Stimulated activated CD8-positive, alpha-beta memory T cell treated with anti-CD3 and anti-CD28 coated beads, Interleukin-7, amount 100 ng/mL, for 4 hours (primary cell): ENCODE measurements around the gene CHST2.
"Not testable (repeated sequence)": the region's sequence is repeated elsewhere in the genome, so short reads cannot be mapped to it uniquely, and the experiment has no call there.

Source experiments
- DNase-seq, 2 donors: peaks; one replicate each; pipeline ENCODE4 v3.0.0-alpha.2; 2020; ENCODE audit warnings: low read depth in 2 of 2

The CHST2 gene

GRCh38 chr3:143132246-143132980, 12.8 kb downstream of the CHST2 start:
- DNase-seq = no peak

GRCh38 chr3:143134471-143134870, 14.9 kb downstream of the CHST2 start:
- DNase-seq = no peak

- no peak for DNase-seq
These were observed 15.6 kb downstream of the CHST2 start for GRCh38 chr3:143135150-143135549.

- DNase-seq = no peak
These were observed 18.0 kb downstream of the CHST2 start for GRCh38 chr3:143137435-143138036.

GRCh38 chr3:143138953-143139352, 19.4 kb downstream of the CHST2 start:
- no peak for DNase-seq

GRCh38 chr3:143139762-143140161, 20.2 kb downstream of the CHST2 start:
- DNase-seq = no peak

- no peak for DNase-seq
These were observed 21.0 kb downstream of the CHST2 start for GRCh38 chr3:143140550-143140949.

GRCh38 chr3:143142354-143142753, 22.8 kb downstream of the CHST2 start:
- no peak for DNase-seq

- no peak for DNase-seq
These were observed 26.3 kb downstream of the CHST2 start for GRCh38 chr3:143145906-143146305.

GRCh38 chr3:143146486-143147274, 27.1 kb downstream of the CHST2 start:
- DNase-seq = no peak

GRCh38 chr3:143147707-143148106, 28.1 kb downstream of the CHST2 start:
- DNase-seq = no peak

- DNase-seq = no peak
These were observed 30.5 kb downstream of the CHST2 start for GRCh38 chr3:143150071-143150470.

GRCh38 chr3:143151004-143151731, 31.6 kb downstream of the CHST2 start:
- no peak for DNase-seq

GRCh38 chr3:143152043-143152442, 32.5 kb downstream of the CHST2 start:
- DNase-seq = no peak

GRCh38 chr3:143155756-143156155, 36.2 kb downstream of the CHST2 start:
- no peak for DNase-seq

GRCh38 chr3:143158014-143158988, 38.7 kb downstream of the CHST2 start:
- no peak for DNase-seq

GRCh38 chr3:143160437-143160836, 40.9 kb downstream of the CHST2 start:
- DNase-seq = no peak

- DNase-seq = no peak
These were observed 44.1 kb downstream of the CHST2 start for GRCh38 chr3:143163562-143164100.

GRCh38 chr3:143165211-143165610, 45.6 kb downstream of the CHST2 start:
- no peak for DNase-seq

- not testable (repeated sequence) for DNase-seq
These were observed 46.2 kb downstream of the CHST2 start for GRCh38 chr3:143165612-143166285.
